ENCODE data around the gene MPO. TPM values are rescaled to one million over a fixed set of nuclear protein-coding genes. Genes with fewer than 3 reads are reported as not detected.

The MPO gene
- total RNA-seq, 1 experiment from 2014 or later = not detected

DNA sequence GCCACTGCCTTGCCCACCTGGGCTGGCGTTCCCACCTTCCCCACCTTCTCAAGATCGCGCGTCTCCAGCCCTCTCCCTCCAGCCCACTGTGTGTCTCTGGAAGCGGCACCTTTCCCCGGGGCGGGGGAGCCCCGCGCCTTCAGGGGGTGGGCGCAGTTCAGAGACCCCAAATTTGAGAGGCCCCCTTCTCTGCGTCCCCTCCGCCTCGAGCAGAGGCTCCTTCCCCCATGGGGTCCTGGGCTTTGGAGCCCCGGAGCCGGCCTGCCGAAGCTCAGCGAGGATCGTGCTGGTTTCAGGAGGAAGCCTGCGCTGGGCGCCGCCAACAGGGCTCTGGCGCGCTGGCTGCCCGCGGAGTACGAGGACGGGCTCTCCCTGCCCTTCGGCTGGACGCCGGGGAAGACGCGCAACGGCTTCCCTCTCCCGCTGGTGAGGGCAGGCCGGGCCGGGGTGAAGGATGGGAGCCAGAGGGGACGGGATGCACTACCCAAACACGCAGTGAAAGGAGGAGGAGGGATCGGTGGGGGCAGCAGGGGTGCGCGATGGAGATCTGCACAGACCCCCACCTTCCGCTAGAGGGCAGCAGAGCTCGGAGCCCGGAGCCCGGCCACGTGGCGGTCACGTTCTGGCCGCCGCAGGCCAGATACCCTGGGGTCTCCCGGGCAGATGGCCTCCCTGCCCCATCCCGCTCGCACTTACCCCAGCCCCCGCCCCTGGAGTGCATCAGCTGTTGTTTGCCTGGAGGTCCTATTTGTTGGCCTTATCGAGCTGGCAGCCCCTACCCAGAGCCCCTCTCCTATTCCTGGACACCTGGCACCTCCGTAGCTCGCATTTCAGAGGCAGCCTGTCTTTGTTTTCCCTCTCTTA is 31.2 kb downstream of the MPO start (continued):
- TF ChIP-seq, protein P1, sequence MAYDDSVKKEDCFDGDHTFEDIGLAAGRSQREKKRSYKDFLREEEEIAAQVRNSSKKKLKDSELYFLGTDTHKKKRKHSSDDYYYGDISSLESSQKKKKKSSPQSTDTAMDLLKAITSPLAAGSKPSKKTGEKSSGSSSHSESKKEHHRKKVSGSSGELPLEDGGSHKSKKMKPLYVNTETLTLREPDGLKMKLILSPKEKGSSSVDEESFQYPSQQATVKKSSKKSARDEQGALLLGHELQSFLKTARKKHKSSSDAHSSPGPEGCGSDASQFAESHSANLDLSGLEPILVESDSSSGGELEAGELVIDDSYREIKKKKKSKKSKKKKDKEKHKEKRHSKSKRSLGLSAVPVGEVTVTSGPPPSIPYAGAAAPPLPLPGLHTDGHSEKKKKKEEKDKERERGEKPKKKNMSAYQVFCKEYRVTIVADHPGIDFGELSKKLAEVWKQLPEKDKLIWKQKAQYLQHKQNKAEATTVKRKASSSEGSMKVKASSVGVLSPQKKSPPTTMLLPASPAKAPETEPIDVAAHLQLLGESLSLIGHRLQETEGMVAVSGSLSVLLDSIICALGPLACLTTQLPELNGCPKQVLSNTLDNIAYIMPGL (CRISPR knock-in tag; IDR thresholded peaks at IDR 0.05) = peak; percentile 83
- TF ChIP-seq, protein P2, sequence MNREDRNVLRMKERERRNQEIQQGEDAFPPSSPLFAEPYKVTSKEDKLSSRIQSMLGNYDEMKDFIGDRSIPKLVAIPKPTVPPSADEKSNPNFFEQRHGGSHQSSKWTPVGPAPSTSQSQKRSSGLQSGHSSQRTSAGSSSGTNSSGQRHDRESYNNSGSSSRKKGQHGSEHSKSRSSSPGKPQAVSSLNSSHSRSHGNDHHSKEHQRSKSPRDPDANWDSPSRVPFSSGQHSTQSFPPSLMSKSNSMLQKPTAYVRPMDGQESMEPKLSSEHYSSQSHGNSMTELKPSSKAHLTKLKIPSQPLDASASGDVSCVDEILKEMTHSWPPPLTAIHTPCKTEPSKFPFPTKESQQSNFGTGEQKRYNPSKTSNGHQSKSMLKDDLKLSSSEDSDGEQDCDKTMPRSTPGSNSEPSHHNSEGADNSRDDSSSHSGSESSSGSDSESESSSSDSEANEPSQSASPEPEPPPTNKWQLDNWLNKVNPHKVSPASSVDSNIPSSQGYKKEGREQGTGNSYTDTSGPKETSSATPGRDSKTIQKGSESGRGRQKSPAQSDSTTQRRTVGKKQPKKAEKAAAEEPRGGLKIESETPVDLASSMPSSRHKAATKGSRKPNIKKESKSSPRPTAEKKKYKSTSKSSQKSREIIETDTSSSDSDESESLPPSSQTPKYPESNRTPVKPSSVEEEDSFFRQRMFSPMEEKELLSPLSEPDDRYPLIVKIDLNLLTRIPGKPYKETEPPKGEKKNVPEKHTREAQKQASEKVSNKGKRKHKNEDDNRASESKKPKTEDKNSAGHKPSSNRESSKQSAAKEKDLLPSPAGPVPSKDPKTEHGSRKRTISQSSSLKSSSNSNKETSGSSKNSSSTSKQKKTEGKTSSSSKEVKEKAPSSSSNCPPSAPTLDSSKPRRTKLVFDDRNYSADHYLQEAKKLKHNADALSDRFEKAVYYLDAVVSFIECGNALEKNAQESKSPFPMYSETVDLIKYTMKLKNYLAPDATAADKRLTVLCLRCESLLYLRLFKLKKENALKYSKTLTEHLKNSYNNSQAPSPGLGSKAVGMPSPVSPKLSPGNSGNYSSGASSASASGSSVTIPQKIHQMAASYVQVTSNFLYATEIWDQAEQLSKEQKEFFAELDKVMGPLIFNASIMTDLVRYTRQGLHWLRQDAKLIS (CRISPR knock-in tag; IDR thresholded peaks at IDR 0.05; ENCODE audit: borderline replicate concordance) = peak; percentile 96; the same call in 1 of the 2 replicates
- TF ChIP-seq NR2C2 (CRISPR knock-in tag; IDR thresholded peaks at IDR 0.05) (peak; percentile 81), TEAD1 (CRISPR knock-in tag; IDR thresholded peaks at IDR 0.05) (peak; percentile 99), ZNF396 (CRISPR knock-in tag; IDR thresholded peaks at IDR 0.05; ENCODE audit: borderline replicate concordance) (no peak), TEAD4 (CRISPR knock-in tag; IDR thresholded peaks at IDR 0.05) (peak; percentile 95), CREB1 (CRISPR knock-in tag; IDR thresholded peaks at IDR 0.05) (peak; percentile 98), ZBTB21 (CRISPR knock-in tag; IDR thresholded peaks at IDR 0.05; ENCODE audit: borderline replicate concordance) (peak; percentile 93), PRRX2 (CRISPR knock-in tag; IDR thresholded peaks at IDR 0.05) (no peak), GABPB1 (CRISPR knock-in tag; IDR thresholded peaks at IDR 0.05) (peak; percentile 63; the same call in 1 of the 2 replicates), NR1H2 (CRISPR knock-in tag; IDR thresholded peaks at IDR 0.05) (peak; percentile 62; the same call in 1 of the 2 replicates), SOX15 (CRISPR knock-in tag; IDR thresholded peaks at IDR 0.05) (no peak), ZNF317 (CRISPR knock-in tag; IDR thresholded peaks at IDR 0.05; ENCODE audit: borderline replicate concordance, low read depth) (peak; percentile 81), ZNF423 (CRISPR knock-in tag; IDR thresholded peaks at IDR 0.05) (no peak), SP1 (CRISPR knock-in tag; conservative IDR thresholded peaks at IDR 0.05) (peak; percentile 53), NR3C1 (CRISPR knock-in tag; conservative IDR thresholded peaks at IDR 0.05; ENCODE audit: low read depth) (0 out of 2 replicates have a peak, but pooled peaks have one; percentile 44)
- TF ChIP-seq, protein P3, sequence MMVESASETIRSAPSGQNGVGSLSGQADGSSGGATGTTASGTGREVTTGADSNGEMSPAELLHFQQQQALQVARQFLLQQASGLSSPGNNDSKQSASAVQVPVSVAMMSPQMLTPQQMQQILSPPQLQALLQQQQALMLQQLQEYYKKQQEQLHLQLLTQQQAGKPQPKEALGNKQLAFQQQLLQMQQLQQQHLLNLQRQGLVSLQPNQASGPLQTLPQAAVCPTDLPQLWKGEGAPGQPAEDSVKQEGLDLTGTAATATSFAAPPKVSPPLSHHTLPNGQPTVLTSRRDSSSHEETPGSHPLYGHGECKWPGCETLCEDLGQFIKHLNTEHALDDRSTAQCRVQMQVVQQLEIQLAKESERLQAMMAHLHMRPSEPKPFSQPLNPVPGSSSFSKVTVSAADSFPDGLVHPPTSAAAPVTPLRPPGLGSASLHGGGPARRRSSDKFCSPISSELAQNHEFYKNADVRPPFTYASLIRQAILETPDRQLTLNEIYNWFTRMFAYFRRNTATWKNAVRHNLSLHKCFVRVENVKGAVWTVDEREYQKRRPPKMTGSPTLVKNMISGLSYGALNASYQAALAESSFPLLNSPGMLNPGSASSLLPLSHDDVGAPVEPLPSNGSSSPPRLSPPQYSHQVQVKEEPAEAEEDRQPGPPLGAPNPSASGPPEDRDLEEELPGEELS (CRISPR knock-in tag; IDR thresholded peaks at IDR 0.05) = peak; percentile 98
- TF ChIP-seq, protein P4, sequence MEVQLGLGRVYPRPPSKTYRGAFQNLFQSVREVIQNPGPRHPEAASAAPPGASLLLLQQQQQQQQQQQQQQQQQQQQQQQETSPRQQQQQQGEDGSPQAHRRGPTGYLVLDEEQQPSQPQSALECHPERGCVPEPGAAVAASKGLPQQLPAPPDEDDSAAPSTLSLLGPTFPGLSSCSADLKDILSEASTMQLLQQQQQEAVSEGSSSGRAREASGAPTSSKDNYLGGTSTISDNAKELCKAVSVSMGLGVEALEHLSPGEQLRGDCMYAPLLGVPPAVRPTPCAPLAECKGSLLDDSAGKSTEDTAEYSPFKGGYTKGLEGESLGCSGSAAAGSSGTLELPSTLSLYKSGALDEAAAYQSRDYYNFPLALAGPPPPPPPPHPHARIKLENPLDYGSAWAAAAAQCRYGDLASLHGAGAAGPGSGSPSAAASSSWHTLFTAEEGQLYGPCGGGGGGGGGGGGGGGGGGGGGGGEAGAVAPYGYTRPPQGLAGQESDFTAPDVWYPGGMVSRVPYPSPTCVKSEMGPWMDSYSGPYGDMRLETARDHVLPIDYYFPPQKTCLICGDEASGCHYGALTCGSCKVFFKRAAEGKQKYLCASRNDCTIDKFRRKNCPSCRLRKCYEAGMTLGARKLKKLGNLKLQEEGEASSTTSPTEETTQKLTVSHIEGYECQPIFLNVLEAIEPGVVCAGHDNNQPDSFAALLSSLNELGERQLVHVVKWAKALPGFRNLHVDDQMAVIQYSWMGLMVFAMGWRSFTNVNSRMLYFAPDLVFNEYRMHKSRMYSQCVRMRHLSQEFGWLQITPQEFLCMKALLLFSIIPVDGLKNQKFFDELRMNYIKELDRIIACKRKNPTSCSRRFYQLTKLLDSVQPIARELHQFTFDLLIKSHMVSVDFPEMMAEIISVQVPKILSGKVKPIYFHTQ (CRISPR knock-in tag; IDR thresholded peaks at IDR 0.05) = no peak
- TF ChIP-seq, protein P5, sequence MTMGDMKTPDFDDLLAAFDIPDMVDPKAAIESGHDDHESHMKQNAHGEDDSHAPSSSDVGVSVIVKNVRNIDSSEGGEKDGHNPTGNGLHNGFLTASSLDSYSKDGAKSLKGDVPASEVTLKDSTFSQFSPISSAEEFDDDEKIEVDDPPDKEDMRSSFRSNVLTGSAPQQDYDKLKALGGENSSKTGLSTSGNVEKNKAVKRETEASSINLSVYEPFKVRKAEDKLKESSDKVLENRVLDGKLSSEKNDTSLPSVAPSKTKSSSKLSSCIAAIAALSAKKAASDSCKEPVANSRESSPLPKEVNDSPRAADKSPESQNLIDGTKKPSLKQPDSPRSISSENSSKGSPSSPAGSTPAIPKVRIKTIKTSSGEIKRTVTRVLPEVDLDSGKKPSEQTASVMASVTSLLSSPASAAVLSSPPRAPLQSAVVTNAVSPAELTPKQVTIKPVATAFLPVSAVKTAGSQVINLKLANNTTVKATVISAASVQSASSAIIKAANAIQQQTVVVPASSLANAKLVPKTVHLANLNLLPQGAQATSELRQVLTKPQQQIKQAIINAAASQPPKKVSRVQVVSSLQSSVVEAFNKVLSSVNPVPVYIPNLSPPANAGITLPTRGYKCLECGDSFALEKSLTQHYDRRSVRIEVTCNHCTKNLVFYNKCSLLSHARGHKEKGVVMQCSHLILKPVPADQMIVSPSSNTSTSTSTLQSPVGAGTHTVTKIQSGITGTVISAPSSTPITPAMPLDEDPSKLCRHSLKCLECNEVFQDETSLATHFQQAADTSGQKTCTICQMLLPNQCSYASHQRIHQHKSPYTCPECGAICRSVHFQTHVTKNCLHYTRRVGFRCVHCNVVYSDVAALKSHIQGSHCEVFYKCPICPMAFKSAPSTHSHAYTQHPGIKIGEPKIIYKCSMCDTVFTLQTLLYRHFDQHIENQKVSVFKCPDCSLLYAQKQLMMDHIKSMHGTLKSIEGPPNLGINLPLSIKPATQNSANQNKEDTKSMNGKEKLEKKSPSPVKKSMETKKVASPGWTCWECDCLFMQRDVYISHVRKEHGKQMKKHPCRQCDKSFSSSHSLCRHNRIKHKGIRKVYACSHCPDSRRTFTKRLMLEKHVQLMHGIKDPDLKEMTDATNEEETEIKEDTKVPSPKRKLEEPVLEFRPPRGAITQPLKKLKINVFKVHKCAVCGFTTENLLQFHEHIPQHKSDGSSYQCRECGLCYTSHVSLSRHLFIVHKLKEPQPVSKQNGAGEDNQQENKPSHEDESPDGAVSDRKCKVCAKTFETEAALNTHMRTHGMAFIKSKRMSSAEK (CRISPR knock-in tag; IDR thresholded peaks at IDR 0.05; ENCODE audit: borderline replicate concordance) = no peak
- TF ChIP-seq, protein P6, sequence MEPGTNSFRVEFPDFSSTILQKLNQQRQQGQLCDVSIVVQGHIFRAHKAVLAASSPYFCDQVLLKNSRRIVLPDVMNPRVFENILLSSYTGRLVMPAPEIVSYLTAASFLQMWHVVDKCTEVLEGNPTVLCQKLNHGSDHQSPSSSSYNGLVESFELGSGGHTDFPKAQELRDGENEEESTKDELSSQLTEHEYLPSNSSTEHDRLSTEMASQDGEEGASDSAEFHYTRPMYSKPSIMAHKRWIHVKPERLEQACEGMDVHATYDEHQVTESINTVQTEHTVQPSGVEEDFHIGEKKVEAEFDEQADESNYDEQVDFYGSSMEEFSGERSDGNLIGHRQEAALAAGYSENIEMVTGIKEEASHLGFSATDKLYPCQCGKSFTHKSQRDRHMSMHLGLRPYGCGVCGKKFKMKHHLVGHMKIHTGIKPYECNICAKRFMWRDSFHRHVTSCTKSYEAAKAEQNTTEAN (CRISPR knock-in tag; IDR thresholded peaks at IDR 0.05) = peak; percentile 99
- TF ChIP-seq, protein P7, sequence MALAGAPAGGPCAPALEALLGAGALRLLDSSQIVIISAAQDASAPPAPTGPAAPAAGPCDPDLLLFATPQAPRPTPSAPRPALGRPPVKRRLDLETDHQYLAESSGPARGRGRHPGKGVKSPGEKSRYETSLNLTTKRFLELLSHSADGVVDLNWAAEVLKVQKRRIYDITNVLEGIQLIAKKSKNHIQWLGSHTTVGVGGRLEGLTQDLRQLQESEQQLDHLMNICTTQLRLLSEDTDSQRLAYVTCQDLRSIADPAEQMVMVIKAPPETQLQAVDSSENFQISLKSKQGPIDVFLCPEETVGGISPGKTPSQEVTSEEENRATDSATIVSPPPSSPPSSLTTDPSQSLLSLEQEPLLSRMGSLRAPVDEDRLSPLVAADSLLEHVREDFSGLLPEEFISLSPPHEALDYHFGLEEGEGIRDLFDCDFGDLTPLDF (CRISPR knock-in tag; IDR thresholded peaks at IDR 0.05) = peak; percentile 98
